Skeletal muscle cell (primary cell): ENCODE measurements around the gene LMO3.

Experiments used
- DNase-seq: peaks from one replicate; pipeline ENCODE4 v3.0.0-alpha.2; 2010; ENCODE audit warnings: low read depth
- H3K4me3 ChIP-seq: 2 replicates; pipeline ENCODE4 v1.5.1; 2011; ENCODE audit warnings: low read depth, mild to moderate bottlenecking, control low read depth, low read length, moderate library complexity

LMO3 gene

GRCh38 chr12:16603260-16603915 is 2.6 kb downstream of the LMO3 start:
- no peak overlapping the region for H3K4me3 ChIP-seq
- no peak for DNase-seq

- DNase-seq, result no peak
- H3K4me3 ChIP-seq, result no peak overlapping the region
These were observed 3.5 kb downstream of the LMO3 start for GRCh38 chr12:16602412-16602811.

- DNase-seq, result no peak
These were observed 5.4 kb downstream of the LMO3 start for GRCh38 chr12:16600525-16600924.

GRCh38 chr12:16599081-16599480 is 6.9 kb downstream of the LMO3 start:
- no peak for DNase-seq
- H3K4me3 ChIP-seq, result no peak overlapping the region

More at GRCh38 chr12:16600525-16600924, 5.4 kb downstream of the LMO3 start:
- no peak overlapping the region for H3K4me3 ChIP-seq

GRCh38 chr12:16594797-16595196 is 11.2 kb downstream of the LMO3 start:
- no peak overlapping the region for H3K4me3 ChIP-seq
- DNase-seq, result no peak

- no peak overlapping the region for H3K4me3 ChIP-seq
- DNase-seq, result no peak
These were observed 12.4 kb downstream of the LMO3 start for GRCh38 chr12:16593546-16593945.

GRCh38 chr12:16590645-16591044 is 15.3 kb downstream of the LMO3 start:
- H3K4me3 ChIP-seq, result no peak overlapping the region
- DNase-seq, result no peak

- H3K4me3 ChIP-seq, result no peak overlapping the region
- no peak for DNase-seq
These were observed 17.1 kb downstream of the LMO3 start for GRCh38 chr12:16588812-16589211.

GRCh38 chr12:16587514-16587913 is 18.4 kb downstream of the LMO3 start:
- no peak overlapping the region for H3K4me3 ChIP-seq
- no peak for DNase-seq

GRCh38 chr12:16587110-16587453 is 18.9 kb downstream of the LMO3 start:
- no peak for DNase-seq
- H3K4me3 ChIP-seq, result no peak overlapping the region

- H3K4me3 ChIP-seq, result no peak overlapping the region
- no peak for DNase-seq
These were observed 19.4 kb downstream of the LMO3 start for GRCh38 chr12:16586350-16587109.

GRCh38 chr12:16585781-16586180 is 20.2 kb downstream of the LMO3 start:
- no peak overlapping the region for H3K4me3 ChIP-seq

GRCh38 chr12:16583969-16584745 is 21.8 kb downstream of the LMO3 start:
- no peak overlapping the region for H3K4me3 ChIP-seq
- DNase-seq, result peak; percentile 43

More at GRCh38 chr12:16585781-16586180, 20.2 kb downstream of the LMO3 start:
- no peak for DNase-seq

- DNase-seq, result no peak
- no peak overlapping the region for H3K4me3 ChIP-seq
These were observed 24.5 kb downstream of the LMO3 start for GRCh38 chr12:16581416-16581815.

- no peak for DNase-seq
- no peak overlapping the region for H3K4me3 ChIP-seq
These were observed 26.9 kb downstream of the LMO3 start for GRCh38 chr12:16579041-16579440.

- peak; percentile 67 for DNase-seq
- H3K4me3 ChIP-seq, result no peak overlapping the region
These were observed 32.4 kb downstream of the LMO3 start for GRCh38 chr12:16573398-16574077.

- H3K4me3 ChIP-seq, result no peak overlapping the region
These were observed 37.1 kb downstream of the LMO3 start for GRCh38 chr12:16568873-16569272.

GRCh38 chr12:16564675-16565074 is 41.3 kb downstream of the LMO3 start:
- no peak for DNase-seq
- H3K4me3 ChIP-seq, result no peak overlapping the region

More at GRCh38 chr12:16568873-16569272, 37.1 kb downstream of the LMO3 start:
- DNase-seq, result no peak

- H3K4me3 ChIP-seq, result no peak overlapping the region
- no peak for DNase-seq
These were observed 42.5 kb downstream of the LMO3 start for GRCh38 chr12:16563504-16563903.

GRCh38 chr12:16562921-16563320 is 43.0 kb downstream of the LMO3 start:
- DNase-seq, result no peak
- no peak overlapping the region for H3K4me3 ChIP-seq
